HCT116 (cell line): ENCODE data around the gene ALK. TPM values are rescaled to one million over a fixed set of nuclear protein-coding genes. Genes with fewer than 3 reads are reported as not detected.

ENCODE experiments used
- ATAC-seq: fragments of 200-7000 bp; cut with Tn5 transposase; 2 replicates; pipeline ENCODE4 v1.9.1; 2020; ENCODE audit warnings: mild to moderate bottlenecking, moderate library complexity
- BruUV-seq: library from RNA; stranded (reverse); fragments of 400-500 nt; replicated peaks from 2 replicates; lab custom pipeline; 2021; lab: Mats Ljungman, UMichigan
- CTCF ChIA-PET: fragments of 300-600 bp; sonication (Branson Sonifier 250); formaldehyde crosslinking; loops from one replicate; lab custom pipeline; 2021; ENCODE audit warnings: antibody characterized with exemption; lab: Charles Lee
- POLR2A ChIA-PET: fragments of 300-600, 350-600 bp; sonication (Branson Sonifier 250); formaldehyde crosslinking; loops from one replicate; lab custom pipeline; 2021; ENCODE audit warnings: antibody characterized with exemption; lab: Charles Lee
- RAD21 ChIA-PET, 2 experiments: fragments of 300-600 bp; sonication (Branson Sonifier 250); formaldehyde crosslinking; loops; one replicate each; lab custom pipeline; 2023; ENCODE audit warnings: low total read pairs in 2 of 2; ENCODE audit not compliant: uncharacterized antibody in 2 of 2, unreplicated experiment in 2 of 2, low non-redundant PET in 1 of 2; lab: Charles Lee
- DNase-seq: peaks from one replicate; pipeline ENCODE4 v3.0.0-alpha.2; 2010; ENCODE audit warnings: low read depth, low spot score
- H2AFZ ChIP-seq: fragments of 200-600 bp; shearing (Covaris generic), sonication (generic); 2 replicates; pipeline ENCODE4 v1.6.1; 2017; ENCODE audit warnings: low read depth, mixed run types, mixed read lengths, antibody characterized with exemption, low read length; ENCODE audit not compliant: poor library complexity, severe bottlenecking
- H3K27ac ChIP-seq: 2 replicates; pipeline ENCODE4 v1.5.1; 2012; ENCODE audit warnings: low read depth, low read length
- H3K27me3 ChIP-seq: fragments of 200-600 bp; sonication (generic); 2 replicates; pipeline ENCODE4 v1.6.1; 2016; ENCODE audit warnings: mixed run types, low read length, mixed read lengths; ENCODE audit not compliant: insufficient read depth
- H3K36me3 ChIP-seq, 2 experiments: fragments of 200-500 bp in 1 of 2; fragments of 200-600 bp in 1 of 2; sonication (Bioruptor generic) in 1 of 2; sonication (generic) in 1 of 2; 2 replicates each; pipeline versions ENCODE4 v1.5.1 to v1.6.1; 2014 to 2016; ENCODE audit warnings: low read length in 2 of 2, inconsistent platforms in 1 of 2, mixed read lengths in 1 of 2, mixed run types in 1 of 2; ENCODE audit not compliant: insufficient read depth in 2 of 2, control insufficient read depth in 1 of 2
- H3K4me1 ChIP-seq, 2 experiments: fragments of 200-600 bp in 1 of 2; sonication (generic) in 1 of 2; 2 replicates each; pipeline versions ENCODE4 v1.5.1 to v1.6.1; 2012 to 2017; ENCODE audit warnings: low read length in 2 of 2, inconsistent platforms in 1 of 2, mild to moderate bottlenecking in 1 of 2, mixed read lengths in 1 of 2, mixed run types in 1 of 2, moderate library complexity in 1 of 2; ENCODE audit not compliant: insufficient read depth in 2 of 2, control insufficient read depth in 1 of 2
- H3K4me2 ChIP-seq: fragments of 200-600 bp; sonication (generic); 2 replicates; pipeline ENCODE4 v1.6.1; 2017; ENCODE audit warnings: mixed run types, low read length, mixed read lengths
- H3K4me3 ChIP-seq, 2 experiments: fragments of 200-600 bp in 1 of 2; sonication (generic) in 1 of 2; replicated peaks in 1 of 2; 2 replicates each; pipeline ENCODE4 v1.5.1; 2011 to 2016; ENCODE audit warnings: low read length in 2 of 2, control low read depth in 1 of 2, low read depth in 1 of 2, mild to moderate bottlenecking in 1 of 2, mixed read lengths in 1 of 2, mixed run types in 1 of 2
- H3K79me2 ChIP-seq: fragments of 200-600 bp; sonication (generic); 2 replicates; pipeline ENCODE4 v1.6.1; 2017; ENCODE audit warnings: mild to moderate bottlenecking, mixed run types, low read length, moderate library complexity, mixed read lengths; ENCODE audit not compliant: insufficient read depth
- H3K9ac ChIP-seq: fragments of 200-600 bp; sonication (generic); 2 replicates; pipeline ENCODE4 v1.6.1; 2016; ENCODE audit warnings: low read length, mixed read lengths
- H3K9me2 ChIP-seq: fragments of 200-600 bp; sonication (generic), shearing (Covaris generic); 2 replicates; pipeline ENCODE4 v1.6.1; 2017; ENCODE audit warnings: mixed run types, mild to moderate bottlenecking, moderate library complexity; ENCODE audit not compliant: insufficient read depth
- H3K9me3 ChIP-seq, 2 experiments: fragments of 200-500 bp in 1 of 2; fragments of 200-600 bp in 1 of 2; sonication (Bioruptor generic) in 1 of 2; sonication (generic) in 1 of 2; 2 replicates each; pipeline ENCODE4 v1.6.1; 2014 to 2017; ENCODE audit warnings: low read length in 2 of 2, mixed read lengths in 2 of 2, inconsistent platforms in 1 of 2, low read depth in 1 of 2, mild to moderate bottlenecking in 1 of 2, mixed run types in 1 of 2, moderate library complexity in 1 of 2; ENCODE audit not compliant: control insufficient read depth in 1 of 2, insufficient read depth in 1 of 2
- H4K20me1 ChIP-seq: fragments of 200-600 bp; sonication (generic), shearing (Covaris generic); 2 replicates; pipeline ENCODE4 v1.6.1; 2017; ENCODE audit warnings: mixed run types, mild to moderate bottlenecking, moderate library complexity; ENCODE audit not compliant: insufficient read depth
- CBX3 ChIP-seq: IDR thresholded peaks from 2 replicates; pipeline ENCODE4 v1.6.1; 2012; ENCODE audit warnings: low read depth
- CEBPB ChIP-seq: IDR thresholded peaks from 2 replicates; pipeline ENCODE4 v1.6.1; 2012; ENCODE audit warnings: low read depth
- ELF1 ChIP-seq: IDR thresholded peaks from 2 replicates; pipeline ENCODE4 v1.6.1; 2012; ENCODE audit warnings: low read depth, borderline replicate concordance
- EZH2phosphoT487 ChIP-seq: fragments of 200-600 bp; IDR thresholded peaks from 2 replicates; pipeline ENCODE4 v1.6.1; 2018; ENCODE audit warnings: antibody characterized with exemption, borderline replicate concordance
- MAX ChIP-seq: IDR thresholded peaks from 2 replicates; pipeline ENCODE4 v1.6.1; 2012
- POLR2A ChIP-seq: IDR thresholded peaks from 2 replicates; pipeline ENCODE4 v1.7.0; 2011; ENCODE audit warnings: borderline replicate concordance; ENCODE audit not compliant: insufficient read depth, insufficient read length; ENCODE audit errors: extremely low read depth
- REST ChIP-seq: IDR thresholded peaks from 2 replicates; pipeline ENCODE4 v1.6.1; 2012; ENCODE audit warnings: low read depth
- SIN3A ChIP-seq: IDR thresholded peaks from 2 replicates; pipeline ENCODE4 v1.6.1; 2012; ENCODE audit warnings: low read depth
- SRF ChIP-seq: IDR thresholded peaks from 2 replicates; pipeline ENCODE4 v1.6.1; 2012; ENCODE audit warnings: low read depth
- YY1 ChIP-seq: IDR thresholded peaks from 2 replicates; pipeline ENCODE4 v1.6.1; 2011; ENCODE audit warnings: low read length, low read depth, moderate library complexity, mild to moderate bottlenecking; ENCODE audit not compliant: insufficient replicate concordance; ENCODE audit errors: extremely low read depth
- ZNF274 ChIP-seq: fragments of 200-500 bp; sonication (Bioruptor generic); IDR thresholded peaks from 2 replicates; pipeline ENCODE4 v1.6.1; 2014; ENCODE audit warnings: mild to moderate bottlenecking, low read depth, low read length, inconsistent platforms
- intact Hi-C: fragments of 100-400 bp; cut with micrococcal nuclease; formaldehyde crosslinking; loops from 2 replicates; pipeline ENCODE4 v1.10.0; 2022
- total RNA-seq: library from RNA; stranded (reverse); gene quantifications from one replicate; pipeline ENCODE4 v1.2.1, GENCODE V29; 2021; ENCODE audit not compliant: unreplicated experiment

Gene ALK
- total RNA-seq, 1 experiment from 2014 or later = not detected

- Histone ChIP-seq H3K36me3 (no peaks in the 10 kb centered on the region), H3K4me3 (no peak overlapping the region), H3K79me2 (no peaks in the 10 kb centered on the region), H3K27me3 (peaks cover 47% of the 10 kb centered on the region), H3K9ac (no peak overlapping the region), H3K9me2 (no peaks in the 10 kb centered on the region)
- CTCF ChIA-PET = no interaction called here
- TF ChIP-seq REST (no peak), YY1 (no peak), CEBPB (no peak), ELF1 (no peak), SIN3A (no peak), POLR2A (no peak), ZNF274 (no peak), SRF (no peak), MAX (no peak), CBX3 (no peak), EZH2phosphoT487 (no peak)
- TF ChIP-seq, all 23 proteins: peak for 0
- Histone ChIP-seq H3K9me3 (no peaks in the 10 kb centered on the region), H2AFZ (no peak overlapping the region), H3K27ac (no peak overlapping the region), H3K4me1 (no peaks in the 10 kb centered on the region), H3K4me2 (no peak overlapping the region), H4K20me1 (no peaks in the 10 kb centered on the region)
- no TSS peak for BruUV-seq
- no peak for DNase-seq
- intact Hi-C loops = no loop called here
- ChIA-PET RAD21 (no interaction called here), POLR2A (no interaction called here)
- ATAC-seq = no peak
These were observed 425.2 kb downstream of the ALK start for GRCh38 chr2:29496198-29496597.
